Progenitor cell of endocrine pancreas (in vitro differentiated cells): ENCODE data around the gene KL. TPM values are rescaled to one million over a fixed set of nuclear protein-coding genes. Genes with fewer than 3 reads are reported as not detected.

ENCODE experiments used
- DNase-seq: peaks from one replicate; pipeline ENCODE4 v3.0.0; 2021; ENCODE audit warnings: low spot score; ENCODE audit not compliant: unreplicated experiment
- H3K27ac Mint-ChIP-seq: 2 replicates; pipeline ENCODE4 v1.8.0; 2021; ENCODE audit warnings: mild to moderate bottlenecking, moderate library complexity, mixed read lengths
- H3K27me3 Mint-ChIP-seq: 2 replicates; pipeline ENCODE4 v1.8.0; 2021; ENCODE audit warnings: mixed read lengths
- H3K36me3 Mint-ChIP-seq: 2 replicates; pipeline ENCODE4 v1.8.0; 2022; ENCODE audit warnings: mixed read lengths; ENCODE audit not compliant: insufficient read depth
- H3K4me1 Mint-ChIP-seq: 2 replicates; pipeline ENCODE4 v1.8.0; 2021; ENCODE audit warnings: low read depth, mixed read lengths
- H3K4me3 Mint-ChIP-seq: 2 replicates; pipeline ENCODE4 v1.8.0; 2021; ENCODE audit warnings: low read depth, mild to moderate bottlenecking, moderate library complexity, mixed read lengths
- H3K9me3 Mint-ChIP-seq: 2 replicates; pipeline ENCODE4 v1.8.0; 2021; ENCODE audit warnings: low read depth, mixed read lengths
- CTCF ChIP-seq: fragments of 200-600 bp; sonication (generic); IDR thresholded peaks from one replicate; pipeline ENCODE4 v1.5.0; 2021; ENCODE audit warnings: antibody characterized with exemption, mild to moderate bottlenecking; ENCODE audit not compliant: unreplicated experiment
- total RNA-seq: library from RNA; stranded (reverse); gene quantifications from 2 replicates; pipeline ENCODE4 v1.2.1, GENCODE V29; 2021

Gene KL
- total RNA-seq, 1 donor from 2014 or later, result 1.1 TPM

GRCh38 chr13:33015791-33016323 lies 366 bp upstream of the KL start:
- Mint-ChIP-seq H3K36me3 (no peaks in the 10 kb centered on the region), H3K4me1 (peaks cover 8% of the 10 kb centered on the region), H3K27me3 (peaks cover 72% of the 10 kb centered on the region), H3K4me3 (peak overlapping the region; percentile 66), H3K27ac (no peak overlapping the region), H3K9me3 (no peaks in the 10 kb centered on the region)
- no peak for TF ChIP-seq CTCF
- no peak for DNase-seq

- H3K9me3 Mint-ChIP-seq, result no peaks in the 10 kb centered on the region
- H3K27ac Mint-ChIP-seq, result no peak overlapping the region
- H3K4me3 Mint-ChIP-seq, result peak overlapping the region; percentile 56
- H3K27me3 Mint-ChIP-seq, result peaks cover 75% of the 10 kb centered on the region
- DNase-seq, result no peak
- H3K4me1 Mint-ChIP-seq, result peaks cover 8% of the 10 kb centered on the region
- TF ChIP-seq CTCF, result peak; percentile 54
- H3K36me3 Mint-ChIP-seq, result no peaks in the 10 kb centered on the region
These were observed 1.2 kb downstream of the KL start for GRCh38 chr13:33017323-33017929.

GRCh38 chr13:33018886-33019285 lies 2.7 kb downstream of the KL start:
- H3K27me3 Mint-ChIP-seq, result peaks cover 72% of the 10 kb centered on the region

GRCh38 chr13:33022986-33023385 lies 6.8 kb downstream of the KL start:
- H3K4me3 Mint-ChIP-seq, result no peak overlapping the region

More at GRCh38 chr13:33018886-33019285, 2.7 kb downstream of the KL start:
- no peak for DNase-seq
- H3K27ac Mint-ChIP-seq, result no peak overlapping the region
- H3K4me3 Mint-ChIP-seq, result no peak overlapping the region
- TF ChIP-seq CTCF, result no peak
- H3K4me1 Mint-ChIP-seq, result peaks cover 8% of the 10 kb centered on the region
- H3K36me3 Mint-ChIP-seq, result no peaks in the 10 kb centered on the region
- H3K9me3 Mint-ChIP-seq, result no peaks in the 10 kb centered on the region

GRCh38 chr13:33025220-33025744 lies 9.1 kb downstream of the KL start:
- DNase-seq, result no peak

More at GRCh38 chr13:33022986-33023385, 6.8 kb downstream of the KL start:
- Mint-ChIP-seq H3K27me3 (peaks cover 54% of the 10 kb centered on the region), H3K4me1 (no peaks in the 10 kb centered on the region), H3K27ac (no peak overlapping the region), H3K9me3 (no peaks in the 10 kb centered on the region), H3K36me3 (no peaks in the 10 kb centered on the region)
- DNase-seq, result no peak
- TF ChIP-seq CTCF, result no peak

More at GRCh38 chr13:33025220-33025744, 9.1 kb downstream of the KL start:
- Mint-ChIP-seq H3K36me3 (no peaks in the 10 kb centered on the region), H3K9me3 (no peaks in the 10 kb centered on the region), H3K27ac (no peak overlapping the region), H3K27me3 (peaks cover 31% of the 10 kb centered on the region), H3K4me3 (no peak overlapping the region), H3K4me1 (no peaks in the 10 kb centered on the region)
- no peak for TF ChIP-seq CTCF
